Activated CD4-positive, alpha-beta memory T cell treated with anti-CD3 and anti-CD28 coated beads, Interleukin-2, amount 10 ng/mL, durations not matched to agents 7 days and 5 days (primary cell): ENCODE data around the gene SLC10A1. TPM values are rescaled to one million over a fixed set of nuclear protein-coding genes. Genes with fewer than 3 reads are reported as not detected.

Experiments
- CTCF ChIA-PET: fragments of 350-600 bp; sonication (Branson Sonifier 250); formaldehyde crosslinking; loops from one replicate; lab custom pipeline; 2021; ENCODE audit warnings: antibody characterized with exemption, inconsistent platforms; lab: Charles Lee
- POLR2A ChIA-PET: fragments of 350-600 bp; sonication (Branson Sonifier 250); formaldehyde crosslinking; loops from one replicate; lab custom pipeline; 2021; ENCODE audit warnings: antibody characterized with exemption; lab: Charles Lee
- DNase-seq: peaks from one replicate; pipeline ENCODE4 v3.0.0-alpha.2; 2020
- H3K27ac Mint-ChIP-seq: one replicate; pipeline ENCODE4 v1.8.0; 2021; ENCODE audit warnings: mild to moderate bottlenecking, mixed read lengths
- H3K27me3 Mint-ChIP-seq: one replicate; pipeline ENCODE4 v1.8.0; 2021; ENCODE audit warnings: mixed read lengths
- H3K36me3 Mint-ChIP-seq: one replicate; pipeline ENCODE4 v1.8.0; 2021; ENCODE audit warnings: low read depth, mixed read lengths
- H3K4me1 Mint-ChIP-seq: one replicate; pipeline ENCODE4 v1.8.0; 2021; ENCODE audit warnings: mixed read lengths
- H3K4me3 Mint-ChIP-seq: one replicate; pipeline ENCODE4 v1.8.0; 2021; ENCODE audit warnings: mild to moderate bottlenecking, mixed read lengths
- H3K9me3 Mint-ChIP-seq: one replicate; pipeline ENCODE4 v1.8.0; 2021; ENCODE audit warnings: mixed read lengths
- total RNA-seq, 2 experiments: library from RNA; stranded (reverse); gene quantifications; one replicate each; pipeline ENCODE4 v1.2.3, GENCODE V29; 2021

SLC10A1 gene
- total RNA-seq, 2 experiments from 2014 or later, result not detected

DNA sequence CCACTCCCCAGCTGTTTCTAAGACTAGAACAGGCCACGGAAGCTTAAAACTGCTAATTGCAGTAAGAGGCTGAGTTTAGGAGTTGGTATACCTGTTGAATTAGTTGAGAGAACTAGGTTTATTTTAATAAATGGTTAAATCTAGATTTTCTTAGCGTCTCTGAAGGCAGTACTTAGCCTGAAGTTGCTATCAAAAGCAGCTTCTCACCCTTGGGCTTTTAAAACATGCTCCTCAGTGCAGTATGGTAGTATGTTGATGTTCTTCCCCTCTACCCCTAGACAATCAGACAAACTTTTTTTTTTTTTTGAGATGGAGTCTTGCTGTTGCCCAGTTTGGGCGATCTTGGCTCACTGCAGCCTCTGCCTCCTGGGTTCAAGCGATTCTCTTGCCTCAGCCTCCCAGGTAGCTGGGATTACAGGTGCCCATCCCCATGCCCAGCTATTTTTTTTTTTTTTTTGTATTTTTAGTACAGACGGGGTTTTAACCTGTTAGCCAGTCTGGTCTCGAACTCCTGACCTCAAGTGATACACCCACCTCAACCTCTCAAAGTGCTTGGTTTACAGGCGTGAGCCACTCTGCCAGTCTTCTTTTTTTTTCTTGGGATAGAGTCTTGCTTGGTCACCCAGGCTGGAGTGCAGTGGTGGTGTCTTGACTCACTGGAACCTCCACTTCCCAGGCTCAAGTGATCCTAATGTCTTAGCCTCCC is 23.3 kb downstream of the SLC10A1 start:
- Mint-ChIP-seq H3K4me3 (no peak overlapping the region), H3K9me3 (no peaks in the 10 kb centered on the region), H3K36me3 (peaks cover 95% of the 10 kb centered on the region), H3K27me3 (no peaks in the 10 kb centered on the region), H3K4me1 (peaks cover 77% of the 10 kb centered on the region), H3K27ac (no peak overlapping the region)
- DNase-seq, result no peak
- ChIA-PET CTCF (interaction anchor here (0.6 kb wide), 1 partner anchor 45 kb away, joined by 4 read pairs; no protein-coding TSS in a partner anchor), POLR2A (interaction anchor here (0.7 to 1.6 kb wide), 3 partner anchors 159 to 229 kb away, joined by 3 read pairs; partner anchors contain the start of gene SUSD6)

- Mint-ChIP-seq H3K36me3 (peaks cover 95% of the 10 kb centered on the region), H3K4me1 (peaks cover 80% of the 10 kb centered on the region), H3K4me3 (no peak overlapping the region), H3K9me3 (no peaks in the 10 kb centered on the region), H3K27me3 (no peaks in the 10 kb centered on the region), H3K27ac (no peak overlapping the region)
- ChIA-PET CTCF (no interaction called here), POLR2A (interaction anchor here (0.7 kb wide), 1 partner anchor 13 kb away, joined by 3 read pairs; no protein-coding TSS in a partner anchor)
- no peak for DNase-seq
Measured at GRCh38 chr14:69772082-69773017, 24.7 kb downstream of the SLC10A1 start.

DNA sequence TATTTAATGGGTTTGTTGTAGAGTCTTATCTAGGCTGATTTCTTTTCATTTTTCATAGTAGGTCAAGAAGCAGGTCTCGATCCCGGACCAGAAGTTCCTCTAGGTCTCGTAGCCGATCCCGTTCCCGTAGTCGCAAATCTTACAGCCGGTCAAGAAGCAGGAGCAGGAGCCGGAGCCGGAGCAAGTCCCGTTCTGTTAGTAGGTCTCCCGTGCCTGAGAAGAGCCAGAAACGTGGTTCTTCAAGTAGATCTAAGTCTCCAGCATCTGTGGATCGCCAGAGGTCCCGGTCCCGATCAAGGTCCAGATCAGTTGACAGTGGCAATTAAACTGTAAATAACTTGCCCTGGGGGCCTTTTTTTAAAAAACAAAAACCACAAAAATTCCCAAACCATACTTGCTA is 25.9 kb downstream of the SLC10A1 start:
- peaks cover 74% of the 10 kb centered on the region for H3K4me1 Mint-ChIP-seq
- H3K4me3 Mint-ChIP-seq, result no peak overlapping the region

DNA sequence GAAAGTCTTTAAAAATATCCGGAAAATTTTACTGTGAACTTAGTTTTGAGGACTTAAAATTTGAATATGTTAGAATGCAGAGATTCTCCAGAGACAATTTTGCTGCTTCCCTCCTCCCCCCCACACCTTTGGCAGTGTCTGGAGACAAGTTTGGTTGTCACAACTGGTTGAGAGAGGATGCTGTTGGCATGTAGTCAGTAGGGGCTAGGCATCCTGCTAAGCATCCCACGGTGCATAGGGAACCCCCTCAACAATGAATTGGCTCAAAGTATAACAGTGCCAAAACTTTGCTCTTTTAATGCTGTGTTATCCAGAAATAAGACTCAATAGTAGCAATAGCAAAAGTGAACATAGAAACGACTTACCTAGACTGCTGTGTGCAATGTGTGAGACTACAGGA is 26.5 kb downstream of the SLC10A1 start:
- H3K27ac Mint-ChIP-seq, result peak overlapping the region; percentile 8
- no peak for DNase-seq
- ChIA-PET CTCF (no interaction called here), POLR2A (no interaction called here)
- H3K9me3 Mint-ChIP-seq, result no peaks in the 10 kb centered on the region
- peaks cover 84% of the 10 kb centered on the region for H3K36me3 Mint-ChIP-seq
- peaks cover 73% of the 10 kb centered on the region for H3K4me1 Mint-ChIP-seq
- no peaks in the 10 kb centered on the region for H3K27me3 Mint-ChIP-seq
- no peak overlapping the region for H3K4me3 Mint-ChIP-seq

More for the DNA sequence above, 25.9 kb downstream of the SLC10A1 start:
- Mint-ChIP-seq H3K36me3 (peaks cover 90% of the 10 kb centered on the region), H3K27ac (no peak overlapping the region), H3K9me3 (no peaks in the 10 kb centered on the region), H3K27me3 (no peaks in the 10 kb centered on the region)
- DNase-seq, result no peak
- ChIA-PET POLR2A (no interaction called here), CTCF (no interaction called here)

DNA sequence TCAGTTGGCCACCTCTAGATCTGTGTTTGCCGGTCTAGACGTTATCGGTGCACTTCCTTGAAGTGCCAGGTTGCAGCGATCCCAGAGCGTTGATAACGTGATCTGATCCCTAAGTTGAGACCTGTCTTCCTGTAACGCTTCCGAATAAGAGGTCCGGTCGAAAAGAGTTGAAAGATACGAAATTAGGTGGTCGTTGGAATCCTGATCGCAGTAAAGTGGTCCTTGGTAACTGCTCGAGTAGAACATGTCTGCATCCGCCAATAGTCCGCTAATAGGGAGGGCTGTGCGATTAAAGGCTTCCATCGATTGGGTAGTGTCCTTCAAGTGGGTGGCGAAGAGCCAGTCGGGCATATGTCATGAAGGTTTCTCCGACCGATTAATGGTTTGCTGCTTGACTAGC is 27.4 kb downstream of the SLC10A1 start:
- H3K9me3 Mint-ChIP-seq, result no peaks in the 10 kb centered on the region
- peak overlapping the region; percentile 27 for H3K4me3 Mint-ChIP-seq
- ChIA-PET POLR2A (interaction anchor here (4.6 kb wide), 1 partner anchor 9 kb away, joined by 39 read pairs; no protein-coding TSS in a partner anchor), CTCF (no interaction called here)
- no peaks in the 10 kb centered on the region for H3K27me3 Mint-ChIP-seq
- peaks cover 76% of the 10 kb centered on the region for H3K36me3 Mint-ChIP-seq
- no peak overlapping the region for H3K27ac Mint-ChIP-seq
- peaks cover 66% of the 10 kb centered on the region for H3K4me1 Mint-ChIP-seq
- DNase-seq, result no peak

DNA sequence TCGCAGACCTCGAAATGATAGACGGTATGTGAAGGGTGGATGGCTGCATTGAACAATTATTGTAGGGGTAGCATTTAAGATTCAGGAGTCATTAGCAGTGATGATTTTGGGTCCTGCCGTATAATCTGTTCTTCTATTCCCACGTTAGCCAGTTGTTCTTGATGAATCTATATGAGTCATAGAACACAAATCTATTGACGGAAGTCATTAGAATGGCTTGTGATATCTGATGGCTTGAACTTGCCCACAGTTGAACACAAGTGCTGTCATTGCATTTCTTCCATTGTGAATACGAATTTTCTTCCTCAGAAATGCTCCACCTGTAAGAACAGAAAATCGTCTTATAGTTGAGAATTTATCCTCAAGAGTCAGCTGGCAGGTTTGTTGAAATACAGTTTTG is 28.2 kb downstream of the SLC10A1 start:
- H3K4me1 Mint-ChIP-seq, result peaks cover 67% of the 10 kb centered on the region
- no peaks in the 10 kb centered on the region for H3K27me3 Mint-ChIP-seq
- H3K27ac Mint-ChIP-seq, result peak overlapping the region; percentile 100
- CTCF ChIA-PET, result no interaction called here
- H3K9me3 Mint-ChIP-seq, result peaks cover 4% of the 10 kb centered on the region
- H3K36me3 Mint-ChIP-seq, result peaks cover 72% of the 10 kb centered on the region
- peak overlapping the region; percentile 93 for H3K4me3 Mint-ChIP-seq
- POLR2A ChIA-PET, result interaction anchor here (1.6 to 4.6 kb wide), 3 partner anchors 9 to 157 kb away, joined by 4 to 39 read pairs (median 33); partner anchors contain the start of gene SUSD6
- DNase-seq, result no peak

DNA sequence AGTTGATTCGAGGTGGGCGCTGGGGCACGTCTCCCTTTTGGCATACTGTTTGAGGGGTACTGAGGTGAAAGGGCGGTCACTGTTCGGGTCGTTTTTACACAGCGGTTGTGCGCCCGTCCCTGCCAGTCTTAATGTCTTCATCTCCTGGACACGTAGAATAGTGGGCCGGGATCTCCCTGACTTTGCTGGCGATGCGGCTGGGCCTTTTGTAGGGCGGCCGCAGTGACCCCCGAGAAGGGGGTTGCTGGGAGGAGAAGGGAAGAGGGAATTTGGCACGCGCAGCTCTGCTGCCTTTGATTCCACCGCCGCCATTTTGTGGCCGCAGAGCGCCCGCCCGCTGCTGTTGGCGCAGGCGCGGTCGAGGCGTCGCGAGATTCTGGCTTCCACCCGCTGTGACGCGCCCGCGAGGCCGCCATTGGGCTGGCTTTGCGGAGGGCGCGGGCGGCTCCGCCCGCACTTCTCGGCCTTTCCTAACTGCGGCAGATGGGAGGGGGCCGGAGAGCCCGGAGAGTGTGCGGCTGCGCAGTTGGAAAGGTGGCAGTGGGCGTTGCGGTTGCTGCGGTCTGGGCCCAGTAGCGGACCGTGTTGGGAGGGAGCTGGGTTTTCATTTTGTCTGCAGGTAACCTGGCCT is 29.6 kb downstream of the SLC10A1 start:
- Mint-ChIP-seq H3K36me3 (peaks cover 60% of the 10 kb centered on the region), H3K27me3 (no peaks in the 10 kb centered on the region), H3K9me3 (peaks cover 7% of the 10 kb centered on the region), H3K4me3 (peak overlapping the region; percentile 93), H3K4me1 (peaks cover 61% of the 10 kb centered on the region), H3K27ac (peak overlapping the region; percentile 100)
- ChIA-PET CTCF (no interaction called here), POLR2A (interaction anchor here (0.6 to 4.6 kb wide), 35 partner anchors 10 to 1140 kb away, joined by 3 to 39 read pairs (median 5); partner anchors contain the start of genes CCDC177, ERH, PCNX1 and SLC39A9)
- DNase-seq, result peak; percentile 92

- Mint-ChIP-seq H3K9me3 (peaks cover 7% of the 10 kb centered on the region), H3K27ac (peak within 1 kb of the TSS; percentile 100), H3K4me3 (peak within 1 kb of the TSS; percentile 93), H3K4me1 (peaks cover 62% of the 10 kb centered on the region), H3K27me3 (no peaks in the 10 kb centered on the region), H3K36me3 (peaks cover 55% of the 10 kb centered on the region)
- peak; percentile 95 for DNase-seq
- ChIA-PET POLR2A (interaction anchor here (0.7 to 4.6 kb wide), 43 partner anchors 8 to 1140 kb away, joined by 3 to 39 read pairs (median 5); partner anchors contain the start of genes ERH, MAP3K9, PCNX1 and SLC39A9), CTCF (interaction anchor here (0.7 to 1.3 kb wide), 3 partner anchors 11 to 155 kb away, joined by 3 to 6 read pairs (median 3); partner anchors contain the start of gene SUSD6)
Measured at GRCh38 chr14:69766984-69767368, 30.1 kb downstream of the SLC10A1 start, which contains the start of gene SRSF5. SRSF5 (plus strand) TSS chr14:69767142; CDS start chr14:69768157, 1,015 bp downstream.

- H3K9me3 Mint-ChIP-seq, result peaks cover 7% of the 10 kb centered on the region
- no peak for DNase-seq
- H3K36me3 Mint-ChIP-seq, result peaks cover 29% of the 10 kb centered on the region
- H3K4me1 Mint-ChIP-seq, result peaks cover 40% of the 10 kb centered on the region
- H3K4me3 Mint-ChIP-seq, result no peak overlapping the region
- no peaks in the 10 kb centered on the region for H3K27me3 Mint-ChIP-seq
- no peak overlapping the region for H3K27ac Mint-ChIP-seq
- ChIA-PET POLR2A (interaction anchor here (0.6 kb wide), 1 partner anchor 13 kb away, joined by 3 read pairs; no protein-coding TSS in a partner anchor), CTCF (no interaction called here)
Measured at GRCh38 chr14:69763761-69764510, 33.1 kb downstream of the SLC10A1 start.

DNA sequence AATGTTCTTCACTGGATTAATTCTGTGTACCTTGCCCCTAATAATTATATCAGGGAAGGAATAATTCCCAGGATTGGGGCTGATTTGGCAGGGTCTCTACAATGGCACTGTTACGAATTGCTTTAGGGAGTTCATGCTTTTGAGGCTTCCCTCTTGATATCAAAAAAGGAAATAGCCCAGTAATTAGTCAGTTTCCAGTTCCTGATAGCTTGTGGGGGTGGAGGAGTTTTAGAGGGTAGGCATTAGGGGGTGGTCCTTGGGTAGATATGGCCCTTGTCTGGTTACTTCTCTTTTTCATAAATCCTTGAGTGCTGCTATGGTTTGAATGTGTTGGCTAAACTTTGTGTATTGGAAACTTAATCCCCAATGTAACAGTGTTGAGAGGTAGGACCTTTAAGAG is 36.2 kb downstream of the SLC10A1 start:
- peaks cover 20% of the 10 kb centered on the region for H3K4me1 Mint-ChIP-seq
- ChIA-PET CTCF (no interaction called here), POLR2A (interaction anchor here (0.8 kb wide), 1 partner anchor 10 kb away, joined by 3 read pairs; no protein-coding TSS in a partner anchor)
- H3K27me3 Mint-ChIP-seq, result no peaks in the 10 kb centered on the region
- H3K9me3 Mint-ChIP-seq, result peaks cover 7% of the 10 kb centered on the region
- no peak overlapping the region for H3K27ac Mint-ChIP-seq
- H3K4me3 Mint-ChIP-seq, result no peak overlapping the region
- peaks cover 6% of the 10 kb centered on the region for H3K36me3 Mint-ChIP-seq
- DNase-seq, result no peak

- Mint-ChIP-seq H3K4me3 (no peak overlapping the region), H3K27ac (no peak overlapping the region), H3K36me3 (no peaks in the 10 kb centered on the region), H3K4me1 (peaks cover 13% of the 10 kb centered on the region), H3K27me3 (no peaks in the 10 kb centered on the region), H3K9me3 (no peaks in the 10 kb centered on the region)
- ChIA-PET CTCF (no interaction called here), POLR2A (interaction anchor here (0.6 to 3.0 kb wide), 3 partner anchors 10 to 144 kb away, joined by 3 to 24 read pairs (median 3); partner anchors contain the start of gene SRSF5)
- DNase-seq, result no peak
Measured at GRCh38 chr14:69756298-69756697, 40.7 kb downstream of the SLC10A1 start.
